Gastrocnemius medialis (tissue), 4 donors: Measurements from ENCODE around the gene STAG1.

Experiments
- CTCF ChIP-seq, 5 experiments: fragments of 450-650 bp in 3 of 5; fragments of 200-600 bp in 2 of 5; sonication (generic) in 2 of 5; IDR thresholded peaks in 4 of 5; conservative IDR thresholded peaks in 1 of 5; 1 replicate in 4 of 5; 2 replicates in 1 of 5; pipeline ENCODE4 v1.5.1; 2016 to 2019; ENCODE audit warnings: antibody characterized with exemption in 5 of 5, mild to moderate bottlenecking in 3 of 5, moderate library complexity in 3 of 5
- POLR2A ChIP-seq, 2 donors: fragments of 450-650 bp; IDR thresholded peaks; one replicate each; pipeline ENCODE4 v1.6.1; 2017; ENCODE audit warnings: antibody characterized with exemption in 2 of 2, mild to moderate bottlenecking in 2 of 2, moderate library complexity in 2 of 2

- TF ChIP-seq CTCF (IDR thresholded peaks at IDR 0.05 in 4 of 5, conservative IDR thresholded peaks at IDR 0.05 in 1 of 5): no peak
- TF ChIP-seq POLR2A (IDR thresholded peaks at IDR 0.05): no peak
Observed at GRCh38 chr3:136624371-136624770, 127.8 kb downstream of the STAG1 start.
